ENCODE measurements around the gene ABCF1.

The ABCF1 gene

DNA sequence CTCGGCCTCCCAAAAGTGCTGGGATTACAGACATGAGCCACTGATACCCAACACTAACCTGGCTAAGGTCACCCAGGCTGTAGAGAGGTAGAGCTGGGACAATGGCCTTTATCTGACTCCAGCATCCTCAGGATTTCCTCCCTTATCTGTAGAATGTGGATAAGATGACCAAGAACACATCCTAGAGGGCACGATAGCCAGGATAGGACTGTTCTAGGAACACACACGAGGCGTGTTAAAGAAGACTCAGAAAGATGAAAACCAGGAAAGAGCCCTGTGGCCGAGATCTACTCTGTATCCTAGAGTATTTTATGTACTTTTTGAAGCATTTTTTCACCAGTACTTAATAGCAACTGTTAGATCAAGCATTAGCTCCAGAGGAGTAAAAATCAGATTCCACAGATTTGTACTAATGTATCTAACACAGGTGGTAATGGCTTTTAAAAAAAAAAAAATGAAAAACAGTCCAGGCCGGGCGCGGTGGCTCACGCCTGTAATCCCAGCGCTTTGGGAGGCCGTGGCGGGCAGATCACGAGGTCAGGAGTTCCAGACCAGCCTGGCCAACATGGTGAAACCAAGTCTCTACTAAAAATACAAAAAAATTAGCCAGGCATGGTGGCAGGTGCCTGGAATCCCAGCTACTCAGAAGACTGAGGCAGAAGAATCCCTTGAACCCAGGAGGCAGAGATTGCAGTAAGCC is 28.5 kb downstream of the ABCF1 start:
- H3K4me3 ChIP-seq (replicated peaks; ENCODE audit: low read depth, low read length), result no peak overlapping the region
- TF ChIP-seq CTCF (IDR thresholded peaks at IDR 0.05; ENCODE audit: low read depth, low read length, missing control alignments), result no peak
- no peak for DNase-seq (ENCODE audit: extremely low read depth, low read depth)

GRCh38 chr6:30600451-30600961 is 29.3 kb downstream of the ABCF1 start:
- no peak overlapping the region for H3K4me3 ChIP-seq (replicated peaks; ENCODE audit: low read depth, low read length)
- DNase-seq (ENCODE audit: extremely low read depth, low read depth), result no peak
- no peak for TF ChIP-seq CTCF (IDR thresholded peaks at IDR 0.05; ENCODE audit: low read depth, low read length, missing control alignments)

DNA sequence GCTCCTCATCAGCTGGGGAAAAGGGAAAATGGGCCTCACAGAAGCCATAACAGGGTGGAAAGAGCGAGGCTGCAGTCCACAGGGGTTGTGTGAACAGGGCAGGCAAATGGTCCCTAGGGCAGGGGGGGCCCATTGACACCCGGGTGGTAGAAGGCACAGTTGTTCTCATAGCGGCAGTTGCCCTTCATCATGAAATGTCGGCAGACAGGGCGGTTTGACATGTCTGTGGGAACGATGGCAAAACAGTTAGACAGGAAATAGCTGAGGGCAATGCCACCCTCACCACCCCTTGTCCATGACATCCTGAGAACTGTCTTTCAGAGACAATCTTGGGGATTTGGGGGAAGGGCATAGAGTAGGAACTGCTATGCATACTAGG is 30.2 kb downstream of the ABCF1 start:
- no peak for TF ChIP-seq CTCF (IDR thresholded peaks at IDR 0.05; ENCODE audit: low read depth, low read length, missing control alignments)
- no peak overlapping the region for H3K4me3 ChIP-seq (replicated peaks; ENCODE audit: low read depth, low read length)
- no peak for DNase-seq (ENCODE audit: extremely low read depth, low read depth)

DNA sequence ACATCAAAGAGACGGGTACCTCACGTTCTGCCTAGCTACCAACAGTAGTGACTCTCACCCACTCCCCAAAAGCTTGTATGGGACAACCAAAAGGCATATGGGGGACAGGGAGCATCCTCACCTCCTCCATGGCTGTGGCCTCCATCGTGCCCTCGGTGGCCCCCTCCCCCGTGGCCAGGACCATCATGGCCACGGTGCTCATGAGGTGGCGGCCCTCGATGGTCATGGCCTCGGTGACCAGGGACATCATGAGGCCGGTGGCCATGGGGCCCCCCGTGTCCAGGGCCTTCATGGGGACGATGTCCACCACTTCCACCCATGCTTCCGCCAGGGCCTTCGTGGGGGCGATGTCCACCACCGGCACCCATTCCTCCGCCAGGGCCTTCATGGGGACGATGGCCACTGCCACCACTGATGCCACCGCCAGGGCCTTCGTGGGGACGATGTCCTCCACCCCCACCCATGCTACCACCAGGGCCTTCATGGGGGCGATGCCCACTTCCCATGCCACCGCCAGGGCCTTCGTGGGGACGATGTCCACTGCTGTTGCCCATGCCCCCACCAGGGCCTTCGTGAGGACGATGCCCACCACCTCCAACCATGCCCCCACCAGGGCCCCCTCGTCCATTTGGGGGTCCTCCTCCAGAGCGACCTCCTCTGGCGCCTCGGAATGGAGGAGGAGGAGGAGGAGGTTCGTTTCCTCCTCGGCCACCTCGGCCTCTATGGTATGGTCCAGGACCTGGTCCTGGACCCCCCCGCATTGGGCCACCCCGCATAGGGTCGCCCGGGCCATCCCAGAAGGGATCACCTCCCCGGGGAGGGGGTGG is 30.8 kb downstream of the ABCF1 start:
- H3K4me3 ChIP-seq (replicated peaks; ENCODE audit: low read depth, low read length), result no peak overlapping the region
- TF ChIP-seq CTCF (IDR thresholded peaks at IDR 0.05; ENCODE audit: low read depth, low read length, missing control alignments), result no peak
- DNase-seq (ENCODE audit: extremely low read depth, low read depth), result no peak

- DNase-seq (ENCODE audit: extremely low read depth, low read depth), result no peak
- TF ChIP-seq CTCF (IDR thresholded peaks at IDR 0.05; ENCODE audit: low read depth, low read length, missing control alignments), result no peak
- H3K4me3 ChIP-seq (replicated peaks; ENCODE audit: low read depth, low read length), result no peak overlapping the region
Observed at GRCh38 chr6:30603961-30604360, 32.7 kb downstream of the ABCF1 start.

DNA sequence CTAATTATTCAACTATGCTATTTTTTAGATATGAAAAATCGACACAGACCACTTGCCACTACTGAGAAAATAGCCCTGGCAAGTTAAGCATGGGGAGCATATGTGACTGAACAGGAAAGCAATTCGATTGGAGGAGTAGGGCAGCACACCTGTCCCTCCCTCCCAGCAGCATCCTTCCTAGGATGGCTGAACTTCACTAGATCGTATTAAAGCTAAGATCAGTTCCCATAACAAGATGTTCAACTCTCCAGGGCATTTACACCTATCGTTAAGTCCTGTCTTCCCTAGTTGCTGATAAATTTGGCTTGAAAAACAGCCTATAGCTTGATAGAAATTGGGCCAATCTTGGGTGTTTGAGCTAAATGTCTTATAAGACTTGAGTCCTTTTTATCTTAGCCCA is 38.8 kb downstream of the ABCF1 start:
- no peak overlapping the region for H3K4me3 ChIP-seq (replicated peaks; ENCODE audit: low read depth, low read length)
- no peak for DNase-seq (ENCODE audit: extremely low read depth, low read depth)
- no peak for TF ChIP-seq CTCF (IDR thresholded peaks at IDR 0.05; ENCODE audit: low read depth, low read length, missing control alignments)
